Duodenal mucosa (tissue), 2 donors: ENCODE results near the gene ACADM.
"Not testable (repeated sequence)": the region's sequence is repeated elsewhere in the genome, so short reads cannot be mapped to it uniquely, and the experiment has no call there.

Experiments used
- H3K27ac ChIP-seq: one replicate; pipeline ENCODE4 v1.7.0; 2013; ENCODE audit warnings: low read depth, low read length
- H3K27me3 ChIP-seq, 2 donors: one replicate each; pipeline ENCODE4 v1.7.0; 2013; ENCODE audit warnings: low read length in 2 of 2, control low read depth in 1 of 2; ENCODE audit not compliant: insufficient read depth in 2 of 2, control insufficient read depth in 1 of 2
- H3K36me3 ChIP-seq, 2 donors: one replicate each; pipeline ENCODE4 v1.7.0; 2013; ENCODE audit warnings: low read length in 2 of 2, control low read depth in 1 of 2; ENCODE audit not compliant: insufficient read depth in 2 of 2, control insufficient read depth in 1 of 2
- H3K4me1 ChIP-seq, 2 donors: one replicate each; pipeline ENCODE4 v1.7.0; 2013; ENCODE audit warnings: low read length in 2 of 2, control low read depth in 1 of 2; ENCODE audit not compliant: insufficient read depth in 2 of 2, control insufficient read depth in 1 of 2
- H3K4me3 ChIP-seq, 2 donors: one replicate each; pipeline ENCODE4 v1.7.0; 2013; ENCODE audit warnings: low read length in 2 of 2, low read depth in 1 of 2
- H3K9ac ChIP-seq, 2 donors: one replicate each; pipeline ENCODE4 v1.7.0; 2013; ENCODE audit warnings: low read length in 2 of 2, low read depth in 1 of 2
- H3K9me3 ChIP-seq, 2 donors: one replicate each; pipeline ENCODE4 v1.7.0; 2013; ENCODE audit warnings: low read length in 2 of 2, control low read depth in 1 of 2; ENCODE audit not compliant: control insufficient read depth in 1 of 2

ACADM gene

GRCh38 chr1:75808921-75809320 lies 84.4 kb downstream of the ACADM start:
- Histone ChIP-seq H3K9me3 (no peaks in the 10 kb centered on the region), H3K4me1 (no peaks in the 10 kb centered on the region), H3K36me3 (no peaks in the 10 kb centered on the region), H3K9ac (no peak overlapping the region), H3K27me3 (no peaks in the 10 kb centered on the region), H3K4me3 (no peak overlapping the region), H3K27ac (no peak overlapping the region)

GRCh38 chr1:75810113-75810512 lies 85.6 kb downstream of the ACADM start:
- H3K4me3 ChIP-seq, H3K27ac ChIP-seq, H3K4me1 ChIP-seq, H3K9ac ChIP-seq, H3K27me3 ChIP-seq, H3K9me3 ChIP-seq, H3K36me3 ChIP-seq: not testable (repeated sequence)

GRCh38 chr1:75811211-75811981 lies 86.9 kb downstream of the ACADM start:
- no peaks in the 10 kb centered on the region for H3K36me3 ChIP-seq
- no peaks in the 10 kb centered on the region for H3K9me3 ChIP-seq
- no peaks in the 10 kb centered on the region for H3K27me3 ChIP-seq
- H3K27ac ChIP-seq: no peak overlapping the region
- no peak overlapping the region for H3K4me3 ChIP-seq
- no peak overlapping the region for H3K9ac ChIP-seq
- H3K4me1 ChIP-seq: no peaks in the 10 kb centered on the region

- H3K4me3 ChIP-seq: no peak overlapping the region
- H3K9me3 ChIP-seq: no peaks in the 10 kb centered on the region
- no peak overlapping the region for H3K9ac ChIP-seq
- H3K36me3 ChIP-seq: no peaks in the 10 kb centered on the region
- H3K27ac ChIP-seq: no peak overlapping the region
- H3K4me1 ChIP-seq: no peaks in the 10 kb centered on the region
- H3K27me3 ChIP-seq: no peaks in the 10 kb centered on the region
Observed at GRCh38 chr1:75812065-75812464, 87.6 kb downstream of the ACADM start.
